ENCODE data around the gene ATAD3C. TPM values are rescaled to one million over a fixed set of nuclear protein-coding genes. Genes with fewer than 3 reads are reported as not detected.

Gene ATAD3C
- total RNA-seq, 1 donor from 2014 or later: not detected

DNA sequence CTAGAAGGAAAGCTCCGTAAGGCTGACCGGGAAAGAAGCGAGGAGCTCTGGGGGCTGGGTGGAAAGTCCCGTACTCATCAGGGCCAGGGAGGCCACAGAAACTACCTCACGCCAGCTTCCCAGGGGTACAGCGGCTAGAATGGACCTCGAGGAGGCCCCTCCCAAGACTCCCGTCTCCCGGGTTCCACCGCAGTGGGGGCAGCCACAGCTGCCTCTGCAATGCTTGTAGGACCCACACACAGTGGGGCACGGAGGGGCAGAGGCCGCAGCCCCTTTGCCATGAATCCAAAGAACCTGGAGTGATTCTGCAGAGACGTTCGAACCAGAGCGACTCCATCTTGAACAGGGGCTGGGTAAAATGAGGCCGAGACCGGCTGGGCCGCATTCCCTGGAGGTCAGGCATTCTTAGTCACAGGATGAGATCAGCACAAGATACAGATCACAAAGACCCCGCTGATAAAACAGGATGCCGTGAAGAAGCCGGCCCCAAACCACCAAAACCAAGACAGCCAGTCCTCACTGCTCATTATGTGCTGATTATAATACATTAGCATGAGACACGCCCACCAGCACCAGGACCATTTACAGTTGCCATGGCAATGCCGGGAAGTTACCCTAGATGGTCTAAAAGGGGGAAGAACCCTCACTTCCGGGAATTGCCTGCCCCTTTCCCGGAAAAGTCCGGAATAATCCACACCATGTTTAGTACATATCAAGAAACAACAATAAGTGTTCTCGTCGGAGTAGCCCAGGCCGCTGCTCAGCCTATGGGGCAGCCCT is 26.8 kb upstream of the ATAD3C start:
- Histone ChIP-seq H3K79me2 (ENCODE audit: low read depth) (no peaks in the 10 kb centered on the region), H3K36me3 (no peaks in the 10 kb centered on the region), H3K4me2 (no peak overlapping the region), H3K4me3 (no peak overlapping the region), H2AFZ (replicated peaks) (no peak overlapping the region), H4K20me1 (ENCODE audit: low read depth) (no peaks in the 10 kb centered on the region), H3K4me1 (peaks cover 31% of the 10 kb centered on the region), H3K27me3 (no peaks in the 10 kb centered on the region), H3K9ac (no peak overlapping the region), H3K9me3 (ENCODE audit: low read depth) (no peaks in the 10 kb centered on the region), H3K27ac (no peak overlapping the region), H3F3A (ENCODE audit: low read depth) (peaks cover 36% of the 10 kb centered on the region)
- TF ChIP-seq EZH2 (IDR thresholded peaks at IDR 0.05) (no peak), EZH2phosphoT487 (IDR thresholded peaks at IDR 0.05) (no peak)
- TF ChIP-seq, protein P1, sequence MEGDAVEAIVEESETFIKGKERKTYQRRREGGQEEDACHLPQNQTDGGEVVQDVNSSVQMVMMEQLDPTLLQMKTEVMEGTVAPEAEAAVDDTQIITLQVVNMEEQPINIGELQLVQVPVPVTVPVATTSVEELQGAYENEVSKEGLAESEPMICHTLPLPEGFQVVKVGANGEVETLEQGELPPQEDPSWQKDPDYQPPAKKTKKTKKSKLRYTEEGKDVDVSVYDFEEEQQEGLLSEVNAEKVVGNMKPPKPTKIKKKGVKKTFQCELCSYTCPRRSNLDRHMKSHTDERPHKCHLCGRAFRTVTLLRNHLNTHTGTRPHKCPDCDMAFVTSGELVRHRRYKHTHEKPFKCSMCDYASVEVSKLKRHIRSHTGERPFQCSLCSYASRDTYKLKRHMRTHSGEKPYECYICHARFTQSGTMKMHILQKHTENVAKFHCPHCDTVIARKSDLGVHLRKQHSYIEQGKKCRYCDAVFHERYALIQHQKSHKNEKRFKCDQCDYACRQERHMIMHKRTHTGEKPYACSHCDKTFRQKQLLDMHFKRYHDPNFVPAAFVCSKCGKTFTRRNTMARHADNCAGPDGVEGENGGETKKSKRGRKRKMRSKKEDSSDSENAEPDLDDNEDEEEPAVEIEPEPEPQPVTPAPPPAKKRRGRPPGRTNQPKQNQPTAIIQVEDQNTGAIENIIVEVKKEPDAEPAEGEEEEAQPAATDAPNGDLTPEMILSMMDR (IDR thresholded peaks at IDR 0.05): no peak
- H3K4me3 Mint-ChIP-seq: no peak overlapping the region
- peaks cover 5% of the 10 kb centered on the region for H3K27me3 Mint-ChIP-seq (ENCODE audit: insufficient read depth, low read depth)
- H3K4me1 Mint-ChIP-seq: peaks cover 42% of the 10 kb centered on the region
- peak overlapping the region; percentile 57 for H3K27ac Mint-ChIP-seq
- no peaks in the 10 kb centered on the region for H3K36me3 Mint-ChIP-seq
- DNase-seq (ENCODE audit: low spot score): no peak
- no peaks in the 10 kb centered on the region for H3K9me3 Mint-ChIP-seq

DNA sequence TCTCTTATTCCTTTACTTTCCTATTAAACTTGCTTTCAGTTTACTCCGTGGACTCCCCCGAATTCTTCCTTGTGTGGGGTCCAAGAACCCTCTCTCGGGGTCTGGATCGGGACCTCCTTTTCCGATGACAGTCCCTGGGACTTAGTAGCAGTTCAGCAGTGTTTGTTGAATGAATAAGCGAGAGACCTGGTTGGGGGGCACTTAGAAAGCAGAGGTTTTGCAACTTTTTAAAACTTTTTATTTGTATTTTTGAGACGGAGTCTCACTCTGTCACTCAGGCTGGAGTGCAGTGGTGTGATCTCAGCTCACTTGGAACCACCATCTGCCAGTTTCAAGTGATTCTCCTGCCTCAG is 26.3 kb upstream of the ATAD3C start:
- no peaks in the 10 kb centered on the region for H3K27me3 ChIP-seq
- no peak overlapping the region for H2AFZ ChIP-seq (replicated peaks)
- peaks cover 35% of the 10 kb centered on the region for H3F3A ChIP-seq (ENCODE audit: low read depth)
- Mint-ChIP-seq H3K4me3 (no peak overlapping the region), H3K27me3 (ENCODE audit: insufficient read depth, low read depth) (peaks cover 5% of the 10 kb centered on the region), H3K4me1 (peaks cover 36% of the 10 kb centered on the region), H3K36me3 (no peaks in the 10 kb centered on the region), H3K27ac (no peak overlapping the region), H3K9me3 (no peaks in the 10 kb centered on the region)
- no peak overlapping the region for H3K27ac ChIP-seq
- H3K4me3 ChIP-seq: no peak overlapping the region
- DNase-seq (ENCODE audit: low spot score): no peak
- H3K9me3 ChIP-seq (ENCODE audit: low read depth): no peaks in the 10 kb centered on the region
- no peaks in the 10 kb centered on the region for H3K79me2 ChIP-seq (ENCODE audit: low read depth)
- H4K20me1 ChIP-seq (ENCODE audit: low read depth): no peaks in the 10 kb centered on the region
- peaks cover 31% of the 10 kb centered on the region for H3K4me1 ChIP-seq
- H3K4me2 ChIP-seq: no peak overlapping the region
- H3K36me3 ChIP-seq: no peaks in the 10 kb centered on the region
- TF ChIP-seq EZH2 (IDR thresholded peaks at IDR 0.05) (no peak), EZH2phosphoT487 (IDR thresholded peaks at IDR 0.05) (no peak)
- TF ChIP-seq, protein P1 (IDR thresholded peaks at IDR 0.05): no peak
- H3K9ac ChIP-seq: no peak overlapping the region

DNA sequence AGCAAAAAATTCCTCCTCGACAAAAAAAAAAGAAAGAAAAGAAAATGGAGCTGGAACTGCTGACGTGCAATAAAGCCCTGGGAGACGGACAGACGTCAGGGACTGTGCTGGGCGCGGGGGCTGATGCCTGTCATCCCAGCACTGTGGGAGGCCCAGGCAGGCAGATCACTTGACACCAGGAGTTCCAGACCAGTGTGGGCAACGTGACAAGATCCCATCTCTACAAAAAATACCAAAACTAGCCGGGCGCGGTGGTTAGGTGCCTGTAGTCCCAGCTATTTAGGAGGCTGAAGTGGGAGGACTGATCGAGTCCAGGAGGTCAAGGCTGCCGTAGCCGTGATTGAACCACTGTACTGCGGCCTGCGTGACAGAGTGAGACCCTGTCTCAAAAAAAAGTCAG is 24.8 kb upstream of the ATAD3C start:
- Histone ChIP-seq H3K9me3 (ENCODE audit: low read depth) (no peaks in the 10 kb centered on the region), H3K9ac (no peak overlapping the region), H2AFZ (replicated peaks) (no peak overlapping the region), H3K36me3 (no peaks in the 10 kb centered on the region), H3K27ac (no peak overlapping the region), H3K4me1 (peaks cover 31% of the 10 kb centered on the region), H4K20me1 (ENCODE audit: low read depth) (no peaks in the 10 kb centered on the region), H3K4me2 (no peak overlapping the region), H3K27me3 (no peaks in the 10 kb centered on the region), H3K4me3 (no peak overlapping the region), H3K79me2 (ENCODE audit: low read depth) (no peaks in the 10 kb centered on the region), H3F3A (ENCODE audit: low read depth) (peaks cover 38% of the 10 kb centered on the region)
- TF ChIP-seq EZH2phosphoT487 (IDR thresholded peaks at IDR 0.05): no peak
- no peak for TF ChIP-seq EZH2 (IDR thresholded peaks at IDR 0.05)
- TF ChIP-seq, protein P1 (IDR thresholded peaks at IDR 0.05): no peak
- Mint-ChIP-seq H3K36me3 (peaks cover 3% of the 10 kb centered on the region), H3K4me3 (peak overlapping the region; percentile 64), H3K4me1 (peaks cover 33% of the 10 kb centered on the region), H3K27ac (peak overlapping the region; percentile 48), H3K27me3 (ENCODE audit: insufficient read depth, low read depth) (peaks cover 12% of the 10 kb centered on the region), H3K9me3 (no peaks in the 10 kb centered on the region)
- DNase-seq (ENCODE audit: low spot score): no peak

Data from neural progenitor cell (in vitro differentiated cells).